T-helper 1 cell treated with Interleukin-12 subunit alpha and Interleukin-12 subunit beta and Interleukin-4 antibody, amounts not matched to agents 30 ng/mL and 1 ng/mL, for 36 hours (primary cell): ENCODE data around the gene TGFBR2. TPM values are rescaled to one million over a fixed set of nuclear protein-coding genes. Genes with fewer than 3 reads are reported as not detected.

Experiments
- intact Hi-C: fragments of 100-400 bp; cut with micrococcal nuclease; formaldehyde crosslinking; loops from one replicate; pipeline ENCODE4 v1.15.1; 2024
- total RNA-seq: library from RNA; stranded (reverse); gene quantifications from 2 replicates; pipeline ENCODE4 v1.2.3, GENCODE V29; 2022

Gene TGFBR2
- total RNA-seq, 1 donor from 2014 or later: 58.7 TPM

DNA sequence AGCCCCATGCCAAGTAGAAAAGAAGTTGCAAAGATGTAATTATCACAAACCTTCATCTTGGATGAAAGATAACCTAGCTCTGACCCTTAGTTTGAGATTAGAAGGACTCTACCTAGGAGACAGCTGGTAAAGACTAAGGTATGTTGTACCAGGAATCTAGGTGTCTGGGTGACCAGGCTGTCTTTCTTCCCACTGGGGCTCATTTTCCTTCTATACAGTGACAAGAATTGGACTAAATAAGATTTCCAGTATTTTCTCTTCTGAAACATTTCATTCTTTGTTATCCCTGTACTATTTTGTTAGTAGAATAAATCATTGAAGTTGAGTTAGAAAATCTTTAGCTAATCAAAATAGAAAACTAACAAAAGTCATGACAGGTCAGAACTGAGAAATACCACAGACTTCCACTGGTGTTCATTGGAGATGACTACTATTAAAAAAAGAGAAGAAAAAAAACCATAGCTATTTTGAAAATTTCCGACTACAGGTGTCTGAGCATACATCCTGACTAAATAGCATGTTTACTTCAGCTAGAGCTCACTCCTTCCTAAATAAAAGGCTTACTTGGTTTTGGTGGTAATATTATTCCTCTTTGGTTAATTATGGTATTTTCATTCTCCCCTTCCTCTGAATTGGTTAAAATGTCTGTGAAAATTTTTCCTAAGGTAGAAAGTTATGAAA is 10.1 kb downstream of the TGFBR2 start:
- intact Hi-C loops: loop anchor here (1.0 to 10.0 kb wide), 2 partner anchors 7 to 458 kb away; no protein-coding TSS in a partner anchor

DNA sequence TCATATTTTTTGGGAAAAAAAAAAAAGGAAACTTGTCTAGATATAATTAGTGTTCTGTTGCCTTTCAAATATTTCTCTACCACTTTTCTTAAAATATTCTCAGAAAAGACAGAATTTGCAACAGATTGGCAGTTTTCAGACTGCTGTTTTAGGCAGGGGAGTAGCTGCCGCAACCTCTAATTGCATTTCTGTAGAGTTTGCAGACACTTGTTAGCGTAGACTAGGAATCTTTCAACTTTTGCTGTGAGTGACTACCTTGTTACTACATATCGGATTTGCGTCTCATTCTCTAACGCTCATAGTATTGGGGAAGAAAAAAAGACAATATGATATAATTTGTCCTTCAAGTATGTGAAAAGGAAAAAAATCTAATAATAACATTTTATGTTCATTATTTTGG is 10.7 kb downstream of the TGFBR2 start:
- intact Hi-C loops: loop anchor here (1.0 to 10.0 kb wide), 2 partner anchors 8 to 458 kb away; no protein-coding TSS in a partner anchor

DNA sequence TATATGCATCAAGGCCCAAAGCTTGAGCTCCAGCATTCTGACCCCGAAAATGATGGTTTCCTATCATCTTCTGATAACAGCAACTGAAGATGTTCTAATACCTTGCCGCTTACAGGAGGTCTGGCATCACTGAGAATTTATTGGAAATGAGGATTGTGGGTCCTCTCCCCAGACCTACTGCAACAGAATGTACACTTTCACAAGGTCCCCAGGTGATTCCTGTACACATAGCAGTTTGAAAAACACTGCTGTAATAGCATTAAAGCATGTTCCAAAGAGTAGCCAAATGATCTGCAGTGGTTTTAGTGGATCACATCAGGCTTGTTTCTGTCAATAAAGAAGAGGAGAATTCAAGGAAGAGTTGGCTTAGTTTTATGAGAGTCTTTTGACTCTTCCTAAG is 11.3 kb downstream of the TGFBR2 start:
- intact Hi-C loops: loop anchor here (1.0 to 10.0 kb wide), 2 partner anchors 8 to 457 kb away; no protein-coding TSS in a partner anchor

GRCh38 chr3:30618526-30618925 is 12.1 kb downstream of the TGFBR2 start:
- intact Hi-C loops: loop anchor here (10.0 kb wide), 1 partner anchor 456 kb away; no protein-coding TSS in a partner anchor

- intact Hi-C loops: loop anchor here (10.0 kb wide), 1 partner anchor 455 kb away; no protein-coding TSS in a partner anchor
These were observed 12.9 kb downstream of the TGFBR2 start for GRCh38 chr3:30619318-30619717.

- intact Hi-C loops: loop anchor here (1.0 to 10.0 kb wide), 7 partner anchors 8 to 1137 kb away; partner anchors contain the start of gene TGFBR2
These were observed 14.3 kb downstream of the TGFBR2 start for GRCh38 chr3:30620402-30621360.

- intact Hi-C loops: loop anchor here (5.0 to 10.0 kb wide), 2 partner anchors 1013 to 1136 kb away; no protein-coding TSS in a partner anchor
These were observed 15.2 kb downstream of the TGFBR2 start for GRCh38 chr3:30621576-30621975.

- intact Hi-C loops: loop anchor here (5.0 to 10.0 kb wide), 2 partner anchors 1013 to 1135 kb away; no protein-coding TSS in a partner anchor
These were observed 15.7 kb downstream of the TGFBR2 start for GRCh38 chr3:30622047-30622545.

GRCh38 chr3:30622790-30623189 is 16.4 kb downstream of the TGFBR2 start:
- intact Hi-C loops: loop anchor here (5.0 to 10.0 kb wide), 2 partner anchors 1012 to 1135 kb away; no protein-coding TSS in a partner anchor

DNA sequence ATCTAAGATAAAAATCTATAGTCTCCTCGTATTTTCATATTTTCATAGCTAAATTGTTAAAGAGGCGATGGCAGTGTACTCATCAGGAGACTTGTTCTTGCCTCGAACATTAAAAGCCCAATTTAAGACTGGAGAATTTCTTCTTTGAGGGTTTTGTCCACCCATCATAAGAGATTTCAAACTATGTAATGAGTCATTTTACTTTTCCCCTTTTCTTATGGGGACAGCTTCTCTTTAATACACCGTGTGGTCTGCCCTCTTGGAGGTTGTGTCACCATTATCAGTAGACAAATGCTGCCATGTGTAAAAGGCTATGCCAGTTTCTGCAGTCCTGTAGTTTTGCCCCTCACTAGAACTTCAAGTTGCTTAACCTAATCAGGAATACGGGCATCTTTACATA is 16.9 kb downstream of the TGFBR2 start:
- intact Hi-C loops: loop anchor here (5.0 to 10.0 kb wide), 2 partner anchors 1011 to 1134 kb away; no protein-coding TSS in a partner anchor

DNA sequence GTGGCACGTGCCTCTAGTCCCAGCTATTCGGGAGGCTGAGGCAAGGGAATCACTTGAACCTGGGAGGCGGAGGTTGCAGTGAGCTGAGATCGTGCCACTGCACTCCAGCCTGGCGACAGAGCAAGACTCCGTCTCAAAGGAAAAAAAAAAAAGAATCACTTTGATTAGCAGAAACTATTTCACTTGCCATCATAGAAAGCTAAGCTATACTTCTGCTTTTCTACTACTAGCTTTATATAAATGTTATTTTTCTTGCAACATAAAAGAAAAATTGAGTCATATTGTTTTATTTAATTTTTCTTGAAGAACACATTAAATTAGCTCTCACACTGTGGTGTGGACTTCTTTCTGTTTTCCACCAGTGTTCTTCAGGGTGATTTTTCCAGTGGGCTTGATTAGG is 18.1 kb downstream of the TGFBR2 start:
- intact Hi-C loops: loop anchor here (5.0 to 10.0 kb wide), 2 partner anchors 1010 to 1133 kb away; no protein-coding TSS in a partner anchor

- intact Hi-C loops: loop anchor here (10.0 kb wide), 1 partner anchor 1009 kb away; no protein-coding TSS in a partner anchor
These were observed 19.4 kb downstream of the TGFBR2 start for GRCh38 chr3:30625541-30626438.

GRCh38 chr3:30626443-30627180 is 20.2 kb downstream of the TGFBR2 start:
- intact Hi-C loops: loop anchor here (10.0 kb wide), 1 partner anchor 1008 kb away; no protein-coding TSS in a partner anchor

DNA sequence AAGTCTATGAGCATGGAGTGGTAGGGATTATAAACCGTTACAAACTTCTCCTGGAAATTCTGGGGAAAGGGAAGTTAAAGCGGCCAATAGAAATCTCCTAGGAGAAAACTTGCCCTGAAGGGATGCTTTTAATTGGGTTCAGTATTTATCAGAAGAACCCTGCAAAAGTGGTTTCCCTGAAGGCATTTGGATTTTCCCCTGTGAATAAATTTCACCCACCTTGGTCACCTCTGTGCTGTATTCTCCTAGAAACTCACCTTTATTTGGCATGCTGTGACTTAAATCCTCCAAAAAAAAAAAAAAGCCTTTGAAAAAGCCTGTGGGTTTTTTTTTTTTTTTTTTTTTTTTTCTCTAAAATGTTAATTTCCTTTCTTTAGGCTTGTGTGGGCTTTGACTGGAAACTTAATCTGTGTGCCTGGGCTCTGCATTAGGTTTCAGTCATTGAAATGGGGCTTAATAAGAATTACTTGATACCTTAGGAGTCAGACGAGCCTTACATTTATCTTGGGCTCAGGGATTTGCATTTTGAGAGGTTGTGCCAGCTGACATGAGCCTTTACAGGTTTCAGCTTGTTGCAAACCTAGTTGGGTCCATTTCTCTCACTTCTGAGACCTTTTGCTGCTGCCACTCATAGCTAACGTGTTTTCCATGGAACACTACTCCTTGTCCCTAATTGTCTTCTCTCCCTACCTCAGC is 22.0 kb downstream of the TGFBR2 start:
- intact Hi-C loops: loop anchor here (10.0 kb wide), 1 partner anchor 1006 kb away; no protein-coding TSS in a partner anchor

- intact Hi-C loops: loop anchor here (1.0 to 10.0 kb wide), 2 partner anchors 516 to 1006 kb away; no protein-coding TSS in a partner anchor
These were observed 22.6 kb downstream of the TGFBR2 start for GRCh38 chr3:30628901-30629590.

DNA sequence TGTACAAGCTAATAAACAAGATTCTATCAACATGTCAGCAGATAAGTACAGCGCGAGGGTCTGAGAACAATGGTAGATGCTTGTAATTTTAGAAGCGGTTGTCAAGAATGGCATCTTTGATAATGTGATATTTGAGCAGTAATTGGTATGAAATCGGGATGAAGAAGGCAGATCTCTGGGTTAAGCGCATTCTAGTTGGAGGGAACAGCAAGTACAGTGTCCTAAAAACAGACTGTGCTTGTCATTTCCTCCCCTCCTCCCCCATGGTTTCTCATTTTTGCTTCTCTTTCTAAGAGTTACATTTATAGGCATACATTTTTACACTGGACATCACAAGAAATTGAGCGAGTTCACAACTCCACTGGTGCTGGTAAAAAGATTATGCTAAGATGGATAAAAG is 23.3 kb downstream of the TGFBR2 start:
- intact Hi-C loops: loop anchor here (1.0 to 10.0 kb wide), 3 partner anchors 516 to 1485 kb away; no protein-coding TSS in a partner anchor

DNA sequence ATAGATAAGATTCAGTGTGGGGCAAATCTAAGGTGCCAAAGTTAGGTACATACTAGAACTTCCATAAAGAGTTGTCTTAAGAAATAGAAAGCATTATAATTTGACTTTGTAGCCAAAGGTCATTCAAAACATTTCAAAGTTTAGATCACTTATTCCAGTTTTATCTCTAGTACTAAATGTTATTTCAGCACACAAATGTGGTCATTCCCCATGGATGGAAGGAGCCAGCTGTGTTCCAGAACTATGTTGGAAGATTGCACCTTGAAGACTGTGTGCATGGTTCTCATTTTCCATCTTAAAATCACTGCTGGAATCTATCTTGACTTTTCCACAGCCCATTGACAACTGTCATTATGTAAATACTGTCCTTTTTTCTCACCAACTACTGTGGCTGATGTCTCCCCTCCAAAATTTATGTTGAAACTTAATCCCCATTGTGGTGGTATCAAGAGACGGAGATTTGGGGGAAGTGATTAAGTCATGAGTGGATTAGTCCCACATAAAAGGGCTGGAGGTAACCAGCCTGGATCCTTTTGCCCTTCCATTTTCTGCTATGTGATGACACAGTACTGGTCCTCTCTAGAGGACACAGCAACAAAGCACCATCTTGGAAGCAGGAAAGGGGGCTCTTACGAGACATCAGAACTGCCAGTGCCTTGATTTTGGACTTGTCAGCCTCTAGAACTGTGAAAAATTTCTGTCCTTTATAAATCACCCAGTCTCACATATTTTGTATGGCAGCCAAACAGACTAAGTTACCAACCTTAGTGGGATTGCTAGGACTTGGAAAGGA is 24.0 kb downstream of the TGFBR2 start:
- intact Hi-C loops: loop anchor here (1.0 to 10.0 kb wide), 9 partner anchors 10 to 1484 kb away; no protein-coding TSS in a partner anchor
